HepG2 (cell line): ENCODE measurements around the gene CPEB4. TPM values are rescaled to one million over a fixed set of nuclear protein-coding genes. Genes with fewer than 3 reads are reported as not detected.

ENCODE experiments used
- ARID4A ChIP-seq: sonication (generic); formaldehyde crosslinking; IDR thresholded peaks from 2 replicates; pipeline ENCODE4 v1.5.0; 2020; ENCODE audit warnings: mild to moderate bottlenecking, missing genetic modification reagents, borderline replicate concordance
- ATF4 ChIP-seq, 2 experiments: fragments of 450-650 bp in 1 of 2; sonication (generic) in 1 of 2; formaldehyde crosslinking; IDR thresholded peaks; 2 replicates each; pipeline versions ENCODE4 v1.5.0 to v1.8.0; 2020 to 2022; ENCODE audit warnings: mild to moderate bottlenecking in 1 of 2, missing genetic modification reagents in 1 of 2
- KLF11 ChIP-seq: IDR thresholded peaks from 2 replicates; pipeline ENCODE4 v1.6.1; 2016; ENCODE audit warnings: missing compliant biosample characterization
- MAZ ChIP-seq, 2 experiments: sonication (generic) in 1 of 2; formaldehyde crosslinking in 1 of 2; IDR thresholded peaks; 2 replicates each; pipeline versions ENCODE4 v1.5.0 to v1.6.1; 2012 to 2020; ENCODE audit warnings: low read depth in 2 of 2, mild to moderate bottlenecking in 2 of 2, borderline replicate concordance in 1 of 2, improper control_type of control experiment in 1 of 2, low read length in 1 of 2, missing genetic modification reagents in 1 of 2, moderate library complexity in 1 of 2
- MEF2D ChIP-seq: sonication (generic); formaldehyde crosslinking; IDR thresholded peaks from 2 replicates; pipeline ENCODE4 v1.5.1; 2020; ENCODE audit warnings: mild to moderate bottlenecking, missing genetic modification reagents
- POLR2A ChIP-seq, 2 experiments: IDR thresholded peaks; 2 replicates each; pipeline ENCODE4 v1.6.1; 2011; ENCODE audit warnings: low read depth in 2 of 2, low read length in 2 of 2, mild to moderate bottlenecking in 1 of 2, moderate library complexity in 1 of 2; ENCODE audit not compliant: insufficient read depth in 1 of 2
- RBFOX2 ChIP-seq: fragments of 200-400 bp; formaldehyde crosslinking; IDR thresholded peaks from 2 replicates; pipeline ENCODE4 v1.6.1; 2017; ENCODE audit warnings: low read depth, mild to moderate bottlenecking, low read length
- TEAD2 ChIP-seq: sonication (generic); formaldehyde crosslinking; IDR thresholded peaks from 2 replicates; pipeline ENCODE4 v1.9.0; 2021; ENCODE audit warnings: missing genetic modification reagents
- ZBTB33 ChIP-seq: sonication (generic); formaldehyde crosslinking; IDR thresholded peaks from 2 replicates; pipeline ENCODE4 v1.4.0; 2020; ENCODE audit warnings: missing genetic modification reagents
- ZFYVE20 ChIP-seq: sonication (generic); formaldehyde crosslinking; IDR thresholded peaks from 2 replicates; pipeline ENCODE4 v1.8.0; 2023; ENCODE audit warnings: low read depth, mild to moderate bottlenecking, moderate library complexity, missing genetic modification reagents, borderline replicate concordance
- polyA plus RNA-seq, 8 experiments: library from polyadenylated mRNA; depleted of rRNA in 3 of 8; stranded (reverse) in 7 of 8; unstranded in 1 of 8; fragments of >200 nt; fragmentation: Illumina TruSeq in 4 of 8; extraction: Trizol in 4 of 8; gene quantifications; 2 replicates each; pipeline versions ENCODE4 v1.2.1 to v1.2.3, GENCODE V29; 2011 to 2016; ENCODE audit warnings: low read depth in 4 of 8, missing spikeins in 1 of 8, mixed read lengths in 1 of 8; ENCODE audit not compliant: insufficient read depth in 1 of 8
- total RNA-seq, 5 experiments: library from RNA; depleted of rRNA; stranded (reverse); fragments of >200 nt; fragmentation: Illumina TruSeq; extraction: Trizol; gene quantifications; 2 replicates each; pipeline ENCODE4 v1.2.3, GENCODE V29; 2016; ENCODE audit warnings: low read depth in 1 of 5
- TF ChIP-seq, protein P1 (sequence below): sonication (generic); formaldehyde crosslinking; IDR thresholded peaks from 2 replicates; pipeline ENCODE4 v1.5.0; 2020; ENCODE audit warnings: missing genetic modification reagents, mild to moderate bottlenecking, borderline replicate concordance
- TF ChIP-seq, protein P2 (sequence below): sonication (generic); formaldehyde crosslinking; IDR thresholded peaks from 2 replicates; pipeline ENCODE4 v1.8.0; 2022; ENCODE audit warnings: mild to moderate bottlenecking, missing genetic modification reagents, borderline replicate concordance
- TF ChIP-seq, protein P3 (sequence below): sonication (generic); formaldehyde crosslinking; IDR thresholded peaks from 2 replicates; pipeline ENCODE4 v1.5.1; 2020; ENCODE audit warnings: missing genetic modification reagents, mild to moderate bottlenecking, borderline replicate concordance

Gene CPEB4
- total and polyA plus RNA-seq, 2 of the 13 experiments (the other 11 are each of a cell fraction or from before 2014, with no cell fraction given) = 7.7 to 26.7 TPM

- peak; percentile 70 for TF ChIP-seq ARID4A
- TF ChIP-seq POLR2A (IDR thresholded peaks at IDR 0.05; ENCODE audit: insufficient read depth in 1 of 2, low read depth in 2 of 2, low read length in 2 of 2) = peak in 1 of 2 experiments; percentile 21; a peak in 1 of 4 replicates
- peak; percentile 83 for TF ChIP-seq ZBTB33 (CRISPR knock-in tag)
- TF ChIP-seq, protein P1, sequence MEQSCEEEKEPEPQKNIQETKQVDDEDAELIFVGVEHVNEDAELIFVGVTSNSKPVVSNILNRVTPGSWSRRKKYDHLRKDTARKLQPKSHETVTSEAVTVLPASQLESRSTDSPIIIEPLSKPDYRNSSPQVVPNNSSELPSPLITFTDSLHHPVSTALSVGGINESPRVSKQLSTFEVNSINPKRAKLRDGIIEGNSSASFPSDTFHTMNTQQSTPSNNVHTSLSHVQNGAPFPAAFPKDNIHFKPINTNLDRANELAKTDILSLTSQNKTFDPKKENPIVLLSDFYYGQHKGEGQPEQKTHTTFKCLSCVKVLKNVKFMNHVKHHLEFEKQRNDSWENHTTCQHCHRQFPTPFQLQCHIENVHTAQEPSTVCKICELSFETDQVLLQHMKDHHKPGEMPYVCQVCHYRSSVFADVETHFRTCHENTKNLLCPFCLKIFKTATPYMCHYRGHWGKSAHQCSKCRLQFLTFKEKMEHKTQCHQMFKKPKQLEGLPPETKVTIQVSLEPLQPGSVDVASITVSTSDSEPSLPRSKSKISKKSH = no peak
- peak in 1 of 2 experiments; percentile 24; a peak in 1 of 4 replicates for TF ChIP-seq ATF4 (CRISPR knock-in tag; IDR thresholded peaks at IDR 0.05)
- TF ChIP-seq, protein P2, sequence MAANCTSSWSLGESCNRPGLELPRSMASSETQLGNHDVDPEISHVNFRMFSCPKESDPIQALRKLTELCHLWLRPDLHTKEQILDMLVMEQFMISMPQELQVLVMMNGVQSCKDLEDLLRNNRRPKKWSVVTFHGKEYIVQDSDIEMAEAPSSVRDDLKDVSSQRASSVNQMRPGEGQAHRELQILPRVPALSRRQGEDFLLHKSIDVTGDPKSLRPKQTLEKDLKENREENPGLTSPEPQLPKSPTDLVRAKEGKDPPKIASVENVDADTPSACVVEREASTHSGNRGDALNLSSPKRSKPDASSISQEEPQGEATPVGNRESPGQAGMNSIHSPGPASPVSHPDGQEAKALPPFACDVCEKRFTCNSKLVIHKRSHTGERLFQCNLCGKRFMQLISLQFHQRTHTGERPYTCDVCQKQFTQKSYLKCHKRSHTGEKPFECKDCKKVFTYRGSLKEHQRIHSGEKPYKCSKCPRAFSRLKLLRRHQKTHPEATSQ = peak; percentile 39; the same call in 1 of the 2 replicates
- TF ChIP-seq MEF2D = 0 out of 2 replicates have a peak, but pooled peaks have one; percentile 40
- TF ChIP-seq ZFYVE20 = no peak
- TF ChIP-seq, protein P3, sequence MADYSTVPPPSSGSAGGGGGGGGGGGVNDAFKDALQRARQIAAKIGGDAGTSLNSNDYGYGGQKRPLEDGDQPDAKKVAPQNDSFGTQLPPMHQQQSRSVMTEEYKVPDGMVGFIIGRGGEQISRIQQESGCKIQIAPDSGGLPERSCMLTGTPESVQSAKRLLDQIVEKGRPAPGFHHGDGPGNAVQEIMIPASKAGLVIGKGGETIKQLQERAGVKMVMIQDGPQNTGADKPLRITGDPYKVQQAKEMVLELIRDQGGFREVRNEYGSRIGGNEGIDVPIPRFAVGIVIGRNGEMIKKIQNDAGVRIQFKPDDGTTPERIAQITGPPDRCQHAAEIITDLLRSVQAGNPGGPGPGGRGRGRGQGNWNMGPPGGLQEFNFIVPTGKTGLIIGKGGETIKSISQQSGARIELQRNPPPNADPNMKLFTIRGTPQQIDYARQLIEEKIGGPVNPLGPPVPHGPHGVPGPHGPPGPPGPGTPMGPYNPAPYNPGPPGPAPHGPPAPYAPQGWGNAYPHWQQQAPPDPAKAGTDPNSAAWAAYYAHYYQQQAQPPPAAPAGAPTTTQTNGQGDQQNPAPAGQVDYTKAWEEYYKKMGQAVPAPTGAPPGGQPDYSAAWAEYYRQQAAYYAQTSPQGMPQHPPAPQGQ (CRISPR knock-in tag) = no peak
- TF ChIP-seq RBFOX2 = 0 out of 2 replicates have a peak, but pooled peaks have one; percentile 38
- no peak for TF ChIP-seq TEAD2 (CRISPR knock-in tag)
- TF ChIP-seq MAZ (IDR thresholded peaks at IDR 0.05; ENCODE audit: borderline replicate concordance, low read depth, low read length) = no peak
- peak; percentile 43; the same call in 1 of the 2 replicates for TF ChIP-seq MAZ (CRISPR knock-in tag; IDR thresholded peaks at IDR 0.05; ENCODE audit: low read depth)
- 0 out of 2 replicates have a peak, but pooled peaks have one; percentile 41 for TF ChIP-seq KLF11 (CRISPR knock-in tag)
Observed at GRCh38 chr5:173890195-173890991, 2.2 kb downstream of the CPEB4 start (continued).
